Osteocyte (in vitro differentiated cells): ENCODE data around the gene KIF9. TPM values are rescaled to one million over a fixed set of nuclear protein-coding genes. Genes with fewer than 3 reads are reported as not detected.
A peak's percentile ranks its signal among the peaks of the same experiment; 100 is the strongest.
"Not testable (repeated sequence)": the region's sequence is repeated elsewhere in the genome, so short reads cannot be mapped to it uniquely, and the experiment has no call there.

Experiments used
- DNase-seq: peaks from one replicate; pipeline ENCODE4 v3.0.0; 2021; ENCODE audit warnings: mixed read lengths; ENCODE audit not compliant: unreplicated experiment; ENCODE audit errors: extremely low spot score
- H3K27ac Mint-ChIP-seq: one replicate; pipeline ENCODE4 v1.8.0; 2021; ENCODE audit warnings: mild to moderate bottlenecking, mixed read lengths; ENCODE audit not compliant: unreplicated experiment
- H3K27me3 Mint-ChIP-seq: one replicate; pipeline ENCODE4 v1.8.0; 2021; ENCODE audit warnings: mixed read lengths; ENCODE audit not compliant: unreplicated experiment
- H3K36me3 Mint-ChIP-seq: one replicate; pipeline ENCODE4 v1.8.0; 2021; ENCODE audit warnings: mixed read lengths; ENCODE audit not compliant: unreplicated experiment
- H3K4me1 Mint-ChIP-seq: one replicate; pipeline ENCODE4 v1.8.0; 2021; ENCODE audit warnings: mixed read lengths; ENCODE audit not compliant: unreplicated experiment
- H3K4me3 Mint-ChIP-seq: one replicate; pipeline ENCODE4 v1.8.0; 2021; ENCODE audit warnings: mild to moderate bottlenecking, moderate library complexity, mixed read lengths; ENCODE audit not compliant: unreplicated experiment
- H3K9me3 Mint-ChIP-seq: one replicate; pipeline ENCODE4 v1.8.0; 2021; ENCODE audit warnings: mixed read lengths; ENCODE audit not compliant: unreplicated experiment
- CTCF ChIP-seq: fragments of 200-600 bp; sonication (generic); IDR thresholded peaks from 2 replicates; pipeline ENCODE4 v1.5.0; 2021; ENCODE audit warnings: antibody characterized with exemption, mild to moderate bottlenecking, moderate library complexity
- total RNA-seq: library from RNA; stranded (reverse); gene quantifications from 2 replicates; pipeline ENCODE4 v1.2.1, GENCODE V29; 2021

KIF9 gene
- total RNA-seq, 1 donor from 2014 or later = 6.2 TPM

DNA sequence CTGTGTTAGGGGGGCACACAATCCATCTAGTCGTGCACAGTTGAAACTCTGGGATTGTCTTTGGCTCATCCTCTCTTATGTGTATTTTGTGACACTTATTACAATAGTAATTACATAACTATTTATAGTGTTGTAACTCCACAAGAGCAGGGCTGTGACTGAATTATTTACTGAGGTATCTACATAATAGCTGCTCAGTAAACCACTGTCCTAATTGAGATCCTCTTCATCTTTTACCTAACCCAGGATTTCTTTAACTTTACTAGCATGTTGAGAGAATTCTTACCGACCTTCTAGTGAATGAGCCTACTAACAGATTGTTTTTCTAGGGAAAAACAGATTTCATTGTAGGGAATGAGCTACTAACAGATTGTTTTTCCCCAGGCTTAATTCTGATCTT is 11.2 kb upstream of the KIF9 start:
- H3K4me1 Mint-ChIP-seq = no peaks in the 10 kb centered on the region
- H3K36me3 Mint-ChIP-seq = peaks cover 11% of the 10 kb centered on the region
- H3K4me3 Mint-ChIP-seq = no peak overlapping the region
- TF ChIP-seq CTCF = no peak
- H3K27me3 Mint-ChIP-seq = no peaks in the 10 kb centered on the region
- H3K9me3 Mint-ChIP-seq = no peaks in the 10 kb centered on the region
- no peak overlapping the region for H3K27ac Mint-ChIP-seq
- no peak for DNase-seq

GRCh38 chr3:47291754-47292420 is 9.3 kb upstream of the KIF9 start:
- not testable (repeated sequence) for DNase-seq, H3K4me1 Mint-ChIP-seq, H3K36me3 Mint-ChIP-seq, H3K27me3 Mint-ChIP-seq, H3K27ac Mint-ChIP-seq, H3K9me3 Mint-ChIP-seq, H3K4me3 Mint-ChIP-seq

DNA sequence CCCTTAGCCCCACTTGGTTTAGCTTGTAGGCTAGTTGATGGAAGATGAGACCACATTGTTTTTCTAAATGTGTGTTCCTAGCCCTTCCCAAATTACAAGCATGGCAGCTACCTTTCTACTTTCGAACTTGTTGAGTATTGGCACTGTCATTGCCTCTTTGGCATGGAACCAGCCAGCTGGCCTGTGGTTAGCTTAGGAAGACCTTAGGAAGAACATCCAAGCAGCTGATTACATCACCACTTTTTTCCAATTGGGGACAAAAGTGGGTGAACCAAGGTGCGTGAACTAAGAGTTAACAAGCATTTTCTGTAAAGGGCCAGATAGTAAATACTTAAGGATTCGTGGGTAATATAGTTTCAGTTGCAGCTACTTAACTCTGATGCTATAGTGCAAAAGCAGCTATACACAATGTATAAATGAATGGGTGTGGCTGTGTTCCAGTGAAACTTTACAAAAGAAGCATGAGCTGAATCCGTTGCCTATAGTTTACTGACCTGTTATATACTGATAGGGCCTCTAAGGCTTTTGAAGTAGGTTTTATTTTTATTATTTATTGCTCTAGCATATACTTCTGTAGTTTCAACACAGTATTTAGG is 8.7 kb upstream of the KIF9 start:
- Mint-ChIP-seq H3K27ac (no peak overlapping the region), H3K4me3 (no peak overlapping the region), H3K27me3 (no peaks in the 10 kb centered on the region), H3K9me3 (no peaks in the 10 kb centered on the region), H3K36me3 (peaks cover 3% of the 10 kb centered on the region), H3K4me1 (no peaks in the 10 kb centered on the region)
- no peak for TF ChIP-seq CTCF
- DNase-seq = no peak

- Mint-ChIP-seq H3K4me3 (no peak overlapping the region), H3K27me3 (no peaks in the 10 kb centered on the region), H3K27ac (no peak overlapping the region), H3K36me3 (peaks cover 5% of the 10 kb centered on the region), H3K4me1 (peaks cover 10% of the 10 kb centered on the region), H3K9me3 (no peaks in the 10 kb centered on the region)
- no peak for TF ChIP-seq CTCF
- DNase-seq = no peak
Observed at GRCh38 chr3:47288966-47289910, 6.6 kb upstream of the KIF9 start.

GRCh38 chr3:47283591-47284364 is 1.2 kb upstream of the KIF9 start:
- Mint-ChIP-seq H3K4me3 (peak overlapping the region; percentile 98), H3K9me3 (no peaks in the 10 kb centered on the region), H3K36me3 (peaks cover 2% of the 10 kb centered on the region), H3K4me1 (peaks cover 29% of the 10 kb centered on the region), H3K27ac (peak overlapping the region; percentile 100), H3K27me3 (no peaks in the 10 kb centered on the region)
- TF ChIP-seq CTCF = no peak
- DNase-seq = no peak
